ENCODE data around the gene RNF169.

RNF169 gene

GRCh38 chr11:74739546-74740270 is 8.9 kb upstream of the RNF169 start:
- peak; percentile 70 for DNase-seq (ENCODE audit: low read depth)
- peak; percentile 90 for TF ChIP-seq CTCF (conservative IDR thresholded peaks at IDR 0.05; ENCODE audit: control insufficient read depth, insufficient read depth, low read depth, low read length)
- H3K4me3 ChIP-seq (ENCODE audit: control insufficient read depth, low read depth, low read length): no peak overlapping the region

DNA sequence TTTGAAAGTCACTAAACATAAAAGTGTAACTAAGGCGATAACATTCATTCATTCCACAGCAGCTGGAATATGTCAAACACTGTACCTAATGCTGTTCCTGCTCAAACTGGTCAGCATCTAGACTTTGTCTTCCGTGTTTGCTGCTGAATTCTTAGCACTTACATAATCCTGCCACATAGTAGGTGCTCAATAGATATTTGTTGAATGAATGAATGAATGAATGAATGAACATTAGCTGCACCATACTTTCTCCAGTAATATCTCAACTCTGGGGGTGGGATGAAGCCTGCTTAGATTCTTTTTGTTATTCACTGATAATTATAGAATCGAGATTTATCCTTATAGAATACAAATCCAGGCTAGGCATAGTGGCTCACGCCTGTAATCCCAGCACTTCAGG is 6.6 kb upstream of the RNF169 start:
- DNase-seq (ENCODE audit: low read depth): no peak
- no peak for TF ChIP-seq CTCF (conservative IDR thresholded peaks at IDR 0.05; ENCODE audit: control insufficient read depth, insufficient read depth, low read depth, low read length)

GRCh38 chr11:74743640-74744039 is 5.0 kb upstream of the RNF169 start:
- TF ChIP-seq CTCF (conservative IDR thresholded peaks at IDR 0.05; ENCODE audit: control insufficient read depth, insufficient read depth, low read depth, low read length): no peak
- DNase-seq (ENCODE audit: low read depth): no peak
- H3K4me3 ChIP-seq (ENCODE audit: control insufficient read depth, low read depth, low read length): no peak overlapping the region

More for the DNA sequence above, 6.6 kb upstream of the RNF169 start:
- no peak overlapping the region for H3K4me3 ChIP-seq (ENCODE audit: control insufficient read depth, low read depth, low read length)

GRCh38 chr11:74744277-74744676 is 4.4 kb upstream of the RNF169 start:
- no peak for TF ChIP-seq CTCF (conservative IDR thresholded peaks at IDR 0.05; ENCODE audit: control insufficient read depth, insufficient read depth, low read depth, low read length)
- no peak overlapping the region for H3K4me3 ChIP-seq (ENCODE audit: control insufficient read depth, low read depth, low read length)
- no peak for DNase-seq (ENCODE audit: low read depth)

GRCh38 chr11:74746868-74747267 is 1.8 kb upstream of the RNF169 start:
- DNase-seq (ENCODE audit: low read depth): no peak
- no peak overlapping the region for H3K4me3 ChIP-seq (ENCODE audit: control insufficient read depth, low read depth, low read length)
- no peak for TF ChIP-seq CTCF (conservative IDR thresholded peaks at IDR 0.05; ENCODE audit: control insufficient read depth, insufficient read depth, low read depth, low read length)

DNA sequence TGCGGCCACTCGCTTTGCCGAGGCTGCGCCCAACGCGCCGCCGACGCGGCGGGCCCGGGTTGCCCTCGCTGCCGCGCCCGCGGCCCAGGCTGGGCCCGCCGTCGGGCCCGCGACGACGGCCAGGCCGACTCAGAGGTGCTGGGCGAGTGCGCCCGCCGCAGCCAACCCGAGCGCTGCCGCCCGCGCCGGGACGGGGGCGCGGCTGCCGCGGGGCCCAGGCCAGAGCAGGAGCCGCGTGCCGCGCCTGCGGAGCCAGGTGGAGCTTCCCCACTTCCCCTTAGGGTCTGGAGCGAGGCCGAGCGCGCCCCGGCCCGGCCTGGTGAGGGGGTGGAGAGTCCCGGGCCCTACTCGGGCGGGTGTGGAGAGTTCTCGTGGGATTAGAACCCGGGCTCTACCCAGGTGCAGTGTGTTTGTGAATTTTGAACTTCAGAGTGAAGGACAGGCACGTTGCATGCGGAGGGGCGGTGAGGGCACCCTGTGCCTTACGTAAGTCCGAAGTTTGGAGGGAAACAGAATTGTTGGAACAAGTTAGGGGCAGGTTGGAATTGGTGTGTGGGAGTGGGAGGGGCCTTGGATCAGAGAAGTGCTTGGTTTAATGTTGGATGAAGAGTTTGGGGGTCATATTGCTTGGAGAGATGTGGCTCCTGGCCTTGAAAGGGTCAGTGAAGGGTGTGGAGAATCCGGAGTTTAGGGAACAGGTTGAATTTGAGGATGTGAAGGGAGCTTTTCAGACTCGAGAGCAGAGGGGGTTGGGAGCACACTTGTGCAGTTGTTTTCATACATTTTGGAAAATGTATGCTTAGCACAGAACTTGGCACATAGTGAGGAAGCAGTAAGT is 697 bp downstream of the RNF169 start:
- TF ChIP-seq CTCF (conservative IDR thresholded peaks at IDR 0.05; ENCODE audit: control insufficient read depth, insufficient read depth, low read depth, low read length): no peak
- peak; percentile 34 for DNase-seq (ENCODE audit: low read depth)
- peak overlapping the region; percentile 84 for H3K4me3 ChIP-seq (ENCODE audit: control insufficient read depth, low read depth, low read length)

All from fibroblast of mammary gland (primary cell).